Measurements from ENCODE around the gene BMS1. TPM values are rescaled to one million over a fixed set of nuclear protein-coding genes. Genes with fewer than 3 reads are reported as not detected.
A peak's percentile ranks its signal among the peaks of the same experiment; 100 is the strongest.
"Not testable (repeated sequence)": the region's sequence is repeated elsewhere in the genome, so short reads cannot be mapped to it uniquely, and the experiment has no call there.

The BMS1 gene
- total RNA-seq, 1 experiment from 2014 or later: 32.3 TPM

DNA sequence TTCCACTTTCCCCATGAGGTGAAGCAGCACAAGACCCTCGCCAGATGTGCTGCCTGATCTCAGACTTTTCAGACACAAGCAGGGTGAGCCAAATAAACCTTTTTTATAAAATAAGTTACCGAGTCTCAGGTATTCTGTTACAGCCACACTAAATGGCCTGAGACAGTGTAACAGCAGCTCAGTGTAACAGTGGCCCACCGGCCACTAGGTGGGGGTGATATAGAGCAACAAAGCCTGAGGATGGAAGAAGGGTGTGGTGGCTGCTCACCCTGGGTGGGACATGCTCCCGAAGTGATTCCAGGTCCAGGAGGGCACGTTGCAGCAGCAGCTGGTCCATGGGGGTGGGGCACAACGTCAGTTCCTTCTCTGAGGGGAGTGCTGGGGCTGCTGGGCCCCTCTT lies 44.6 kb downstream of the BMS1 start:
- no peaks in the 10 kb centered on the region for H3K9me3 ChIP-seq (ENCODE audit: control insufficient read depth, insufficient read depth, low read depth, low read length)
- no peaks in the 10 kb centered on the region for H3K27me3 ChIP-seq (ENCODE audit: control insufficient read depth, insufficient read depth, low read length)
- H3K4me3 ChIP-seq (ENCODE audit: low read depth in 2 of 2, low read length in 2 of 2): no peak overlapping the region
- ChIA-PET POLR2A (no interaction called here), CTCF (interaction anchor here (0.5 kb wide), 1 partner anchor 172 kb away, joined by 3 read pairs; no protein-coding TSS in a partner anchor)
- intact Hi-C loops (cut with micrococcal nuclease; ENCODE audit: unreplicated experiment) (no loop called here), in situ Hi-C loops (cut with HindIII; ENCODE audit: low pct_unique_long_range_greater_than_20kb, low sequenced_read_pairs) (no loop called here)
- no peaks in the 10 kb centered on the region for H3K4me1 ChIP-seq (ENCODE audit: control insufficient read depth, insufficient read depth, low read length)
- no peak overlapping the region for H3K27ac ChIP-seq (ENCODE audit: low read length)
- no peak for DNase-seq (ENCODE audit: low read depth, low spot score)
- H3K36me3 ChIP-seq (ENCODE audit: control insufficient read depth, insufficient read depth, low read length): peaks cover 21% of the 10 kb centered on the region
- ATAC-seq: no peak; the same call in 1 of the 2 replicates
- no TSS peak for BruUV-seq (replicated peaks)
- TF ChIP-seq, protein P1, sequence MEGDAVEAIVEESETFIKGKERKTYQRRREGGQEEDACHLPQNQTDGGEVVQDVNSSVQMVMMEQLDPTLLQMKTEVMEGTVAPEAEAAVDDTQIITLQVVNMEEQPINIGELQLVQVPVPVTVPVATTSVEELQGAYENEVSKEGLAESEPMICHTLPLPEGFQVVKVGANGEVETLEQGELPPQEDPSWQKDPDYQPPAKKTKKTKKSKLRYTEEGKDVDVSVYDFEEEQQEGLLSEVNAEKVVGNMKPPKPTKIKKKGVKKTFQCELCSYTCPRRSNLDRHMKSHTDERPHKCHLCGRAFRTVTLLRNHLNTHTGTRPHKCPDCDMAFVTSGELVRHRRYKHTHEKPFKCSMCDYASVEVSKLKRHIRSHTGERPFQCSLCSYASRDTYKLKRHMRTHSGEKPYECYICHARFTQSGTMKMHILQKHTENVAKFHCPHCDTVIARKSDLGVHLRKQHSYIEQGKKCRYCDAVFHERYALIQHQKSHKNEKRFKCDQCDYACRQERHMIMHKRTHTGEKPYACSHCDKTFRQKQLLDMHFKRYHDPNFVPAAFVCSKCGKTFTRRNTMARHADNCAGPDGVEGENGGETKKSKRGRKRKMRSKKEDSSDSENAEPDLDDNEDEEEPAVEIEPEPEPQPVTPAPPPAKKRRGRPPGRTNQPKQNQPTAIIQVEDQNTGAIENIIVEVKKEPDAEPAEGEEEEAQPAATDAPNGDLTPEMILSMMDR (IDR thresholded peaks at IDR 0.05): peak; percentile 39
- no peak for TF ChIP-seq SIN3A (IDR thresholded peaks at IDR 0.05; ENCODE audit: borderline replicate concordance, insufficient read depth, low read depth, low read length)

DNA sequence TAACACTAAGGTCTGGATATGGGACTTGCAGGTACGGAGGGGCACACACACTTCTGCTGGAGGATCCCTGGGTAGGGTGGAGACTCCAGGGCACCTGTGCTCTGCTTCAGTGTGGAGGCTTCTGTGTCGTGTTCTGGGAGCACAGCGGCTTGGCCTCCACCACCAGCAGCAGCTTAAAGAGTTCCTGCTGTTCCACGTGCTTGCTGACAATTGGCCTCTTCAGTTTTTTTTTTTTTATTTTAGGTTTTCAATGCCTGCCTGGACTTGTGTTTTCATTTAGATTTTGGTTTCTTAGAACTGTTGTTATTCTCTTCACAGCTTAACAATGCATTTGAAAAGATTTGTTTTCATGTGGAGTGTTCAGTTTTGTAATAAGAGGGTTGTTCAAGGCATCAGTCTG lies 45.8 kb downstream of the BMS1 start:
- POLR2A ChIA-PET: not testable (repeated sequence)
- H3K36me3 ChIP-seq (ENCODE audit: control insufficient read depth, insufficient read depth, low read length): peaks cover 15% of the 10 kb centered on the region

DNA sequence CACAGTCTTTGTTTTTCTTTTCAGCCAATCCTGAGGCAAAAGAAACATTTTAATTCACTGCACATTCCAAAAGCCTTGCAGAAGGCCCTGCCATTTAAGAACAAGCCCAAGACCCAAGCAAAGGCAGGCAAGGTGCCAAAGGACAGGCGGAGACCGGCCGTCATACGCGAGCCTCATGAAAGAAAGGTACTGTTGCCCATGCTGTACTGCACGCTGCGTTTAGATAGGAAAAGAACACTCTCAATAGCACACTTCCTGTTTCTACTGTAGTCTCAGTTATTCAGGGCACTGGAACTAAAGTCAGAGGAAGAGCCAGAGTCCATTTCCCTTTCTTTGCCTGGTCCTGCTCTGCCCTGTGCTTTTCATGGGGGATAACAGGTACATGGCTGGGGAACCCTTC lies 47.6 kb downstream of the BMS1 start:
- intact Hi-C loops (cut with micrococcal nuclease; ENCODE audit: unreplicated experiment): no loop called here
- Histone ChIP-seq H3K9me3 (ENCODE audit: control insufficient read depth, insufficient read depth, low read depth, low read length) (no peaks in the 10 kb centered on the region), H3K27me3 (ENCODE audit: control insufficient read depth, insufficient read depth, low read length) (no peaks in the 10 kb centered on the region), H3K36me3 (ENCODE audit: control insufficient read depth, insufficient read depth, low read length) (peaks cover 10% of the 10 kb centered on the region), H3K27ac (ENCODE audit: low read length) (no peak overlapping the region), H3K4me3 (ENCODE audit: low read depth in 2 of 2, low read length in 2 of 2) (no peak overlapping the region), H3K4me1 (ENCODE audit: control insufficient read depth, insufficient read depth, low read length) (no peaks in the 10 kb centered on the region)
- POLR2A ChIA-PET: no interaction called here
- ATAC-seq (no peak), DNase-seq (ENCODE audit: low read depth, low spot score) (no peak)
- in situ Hi-C loops (cut with HindIII; ENCODE audit: low pct_unique_long_range_greater_than_20kb, low sequenced_read_pairs): no loop called here
- CTCF ChIA-PET: no interaction called here
- BruUV-seq (replicated peaks): no TSS peak
- TF ChIP-seq TCF7L2 (IDR thresholded peaks at IDR 0.05; ENCODE audit: low read depth, low read length) (no peak), SIN3A (IDR thresholded peaks at IDR 0.05; ENCODE audit: borderline replicate concordance, insufficient read depth, low read depth, low read length) (no peak), POLR2AphosphoS5 (IDR thresholded peaks at IDR 0.05; ENCODE audit: low read depth, low read length) (no peak)
- TF ChIP-seq, protein P2, sequence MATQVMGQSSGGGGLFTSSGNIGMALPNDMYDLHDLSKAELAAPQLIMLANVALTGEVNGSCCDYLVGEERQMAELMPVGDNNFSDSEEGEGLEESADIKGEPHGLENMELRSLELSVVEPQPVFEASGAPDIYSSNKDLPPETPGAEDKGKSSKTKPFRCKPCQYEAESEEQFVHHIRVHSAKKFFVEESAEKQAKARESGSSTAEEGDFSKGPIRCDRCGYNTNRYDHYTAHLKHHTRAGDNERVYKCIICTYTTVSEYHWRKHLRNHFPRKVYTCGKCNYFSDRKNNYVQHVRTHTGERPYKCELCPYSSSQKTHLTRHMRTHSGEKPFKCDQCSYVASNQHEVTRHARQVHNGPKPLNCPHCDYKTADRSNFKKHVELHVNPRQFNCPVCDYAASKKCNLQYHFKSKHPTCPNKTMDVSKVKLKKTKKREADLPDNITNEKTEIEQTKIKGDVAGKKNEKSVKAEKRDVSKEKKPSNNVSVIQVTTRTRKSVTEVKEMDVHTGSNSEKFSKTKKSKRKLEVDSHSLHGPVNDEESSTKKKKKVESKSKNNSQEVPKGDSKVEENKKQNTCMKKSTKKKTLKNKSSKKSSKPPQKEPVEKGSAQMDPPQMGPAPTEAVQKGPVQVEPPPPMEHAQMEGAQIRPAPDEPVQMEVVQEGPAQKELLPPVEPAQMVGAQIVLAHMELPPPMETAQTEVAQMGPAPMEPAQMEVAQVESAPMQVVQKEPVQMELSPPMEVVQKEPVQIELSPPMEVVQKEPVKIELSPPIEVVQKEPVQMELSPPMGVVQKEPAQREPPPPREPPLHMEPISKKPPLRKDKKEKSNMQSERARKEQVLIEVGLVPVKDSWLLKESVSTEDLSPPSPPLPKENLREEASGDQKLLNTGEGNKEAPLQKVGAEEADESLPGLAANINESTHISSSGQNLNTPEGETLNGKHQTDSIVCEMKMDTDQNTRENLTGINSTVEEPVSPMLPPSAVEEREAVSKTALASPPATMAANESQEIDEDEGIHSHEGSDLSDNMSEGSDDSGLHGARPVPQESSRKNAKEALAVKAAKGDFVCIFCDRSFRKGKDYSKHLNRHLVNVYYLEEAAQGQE (IDR thresholded peaks at IDR 0.05; ENCODE audit: insufficient read depth in 1 of 2, low read depth in 2 of 2, low read length in 1 of 2): no peak
- TF ChIP-seq, protein P1 (IDR thresholded peaks at IDR 0.05): no peak

More for the DNA sequence above, 45.8 kb downstream of the BMS1 start:
- H3K4me1 ChIP-seq (ENCODE audit: control insufficient read depth, insufficient read depth, low read length); DNase-seq (ENCODE audit: low read depth, low spot score); H3K27ac ChIP-seq (ENCODE audit: low read length); H3K4me3 ChIP-seq (ENCODE audit: low read depth in 2 of 2, low read length in 2 of 2); H3K9me3 ChIP-seq (ENCODE audit: control insufficient read depth, insufficient read depth, low read depth, low read length); H3K27me3 ChIP-seq (ENCODE audit: control insufficient read depth, insufficient read depth, low read length); ATAC-seq; intact Hi-C loops (cut with micrococcal nuclease; ENCODE audit: unreplicated experiment); CTCF ChIA-PET; BruUV-seq (replicated peaks); in situ Hi-C loops (cut with HindIII; ENCODE audit: low pct_unique_long_range_greater_than_20kb, low sequenced_read_pairs): not testable (repeated sequence)
